NCI-H2196 treated with DMSO at 0.1 percent for 48 hours (cell line): ENCODE measurements around the gene PRRX1.

Experiments used
- DNase-seq: peaks from one replicate; lab custom pipeline; 2025; ENCODE audit not compliant: unreplicated experiment; lab: John Stamatoyannopoulos, UW

The PRRX1 gene

GRCh38 chr1:170716835-170717429 lies 53.0 kb downstream of the PRRX1 start:
- DNase-seq: no peak

GRCh38 chr1:170720661-170721060 lies 56.7 kb downstream of the PRRX1 start:
- no peak for DNase-seq

GRCh38 chr1:170721621-170722020 lies 57.7 kb downstream of the PRRX1 start:
- DNase-seq: no peak

- no peak for DNase-seq
Measured at GRCh38 chr1:170723518-170723917, 59.6 kb downstream of the PRRX1 start.

- DNase-seq: no peak
Measured at GRCh38 chr1:170725326-170725725, 61.4 kb downstream of the PRRX1 start.

GRCh38 chr1:170727963-170728362 lies 64.0 kb downstream of the PRRX1 start:
- no peak for DNase-seq

- no peak for DNase-seq
Measured at GRCh38 chr1:170729225-170730002, 65.5 kb downstream of the PRRX1 start.

GRCh38 chr1:170730014-170730413 lies 66.1 kb downstream of the PRRX1 start:
- no peak for DNase-seq

GRCh38 chr1:170730438-170730837 lies 66.5 kb downstream of the PRRX1 start:
- DNase-seq: no peak

GRCh38 chr1:170731566-170732251 lies 67.8 kb downstream of the PRRX1 start:
- DNase-seq: no peak

GRCh38 chr1:170732252-170732588 lies 68.3 kb downstream of the PRRX1 start:
- DNase-seq: no peak

GRCh38 chr1:170734412-170735175 lies 70.7 kb downstream of the PRRX1 start:
- DNase-seq: no peak

- no peak for DNase-seq
Measured at GRCh38 chr1:170735366-170736263, 71.7 kb downstream of the PRRX1 start.

- no peak for DNase-seq
Measured at GRCh38 chr1:170739803-170740202, 75.9 kb downstream of the PRRX1 start.

GRCh38 chr1:170741678-170742077 lies 77.7 kb downstream of the PRRX1 start:
- DNase-seq: no peak

GRCh38 chr1:170742600-170742999 lies 78.7 kb downstream of the PRRX1 start:
- no peak for DNase-seq

- no peak for DNase-seq
Measured at GRCh38 chr1:170743083-170743482, 79.2 kb downstream of the PRRX1 start.

- DNase-seq: no peak
Measured at GRCh38 chr1:170749549-170749948, 85.6 kb downstream of the PRRX1 start.

GRCh38 chr1:170749959-170750358 lies 86.0 kb downstream of the PRRX1 start:
- no peak for DNase-seq

GRCh38 chr1:170755795-170756194 lies 91.9 kb downstream of the PRRX1 start:
- DNase-seq: no peak

- no peak for DNase-seq
Measured at GRCh38 chr1:170758992-170759391, 95.1 kb downstream of the PRRX1 start.
